Loucy (cell line): Measurements from ENCODE around the gene CCDC194.

Experiments used
- H2AFZ ChIP-seq: fragments of 200-600 bp; sonication (generic); 2 replicates; pipeline ENCODE4 v1.6.0; 2016; ENCODE audit warnings: antibody characterized with exemption, mild to moderate bottlenecking, low read length, moderate library complexity
- H3F3A ChIP-seq: fragments of 200-600 bp; 2 replicates; pipeline ENCODE4 v1.6.0; 2016; ENCODE audit warnings: antibody characterized with exemption, low read depth, mild to moderate bottlenecking
- H3K27me3 ChIP-seq: fragments of 200-600 bp; sonication (generic); 2 replicates; pipeline ENCODE4 v1.6.1; 2014; ENCODE audit warnings: low read length, mild to moderate bottlenecking; ENCODE audit not compliant: insufficient read depth, poor library complexity, severe bottlenecking
- H3K36me3 ChIP-seq: fragments of 200-600 bp; sonication (generic); 2 replicates; pipeline ENCODE4 v1.6.1; 2016; ENCODE audit warnings: low read length; ENCODE audit not compliant: insufficient read depth
- H3K4me1 ChIP-seq: fragments of 200-600 bp; sonication (generic); 2 replicates; pipeline ENCODE4 v1.5.1; 2014; ENCODE audit warnings: low read length, mild to moderate bottlenecking; ENCODE audit not compliant: insufficient read depth, poor library complexity, severe bottlenecking
- H3K4me2 ChIP-seq: fragments of 200-600 bp; sonication (generic); 2 replicates; pipeline ENCODE4 v1.6.0; 2014; ENCODE audit warnings: antibody characterized with exemption, low read length, low read depth, mild to moderate bottlenecking; ENCODE audit not compliant: poor library complexity, severe bottlenecking
- H3K4me3 ChIP-seq: fragments of 200-600 bp; sonication (generic); 2 replicates; pipeline ENCODE4 v1.5.1; 2014; ENCODE audit warnings: low read length, mild to moderate bottlenecking, mixed read lengths; ENCODE audit not compliant: poor library complexity, severe bottlenecking
- H3K79me2 ChIP-seq: fragments of 200-600 bp; sonication (generic); 2 replicates; pipeline ENCODE4 v1.6.1; 2014; ENCODE audit warnings: low read length; ENCODE audit not compliant: insufficient read depth
- H3K9ac ChIP-seq: fragments of 200-600 bp; sonication (generic); 2 replicates; pipeline ENCODE4 v1.6.0; 2014; ENCODE audit warnings: mild to moderate bottlenecking, low read depth, low read length, moderate library complexity; ENCODE audit not compliant: poor library complexity, severe bottlenecking
- H3K9me2 ChIP-seq: fragments of 200-600 bp; sonication (generic); replicated peaks from 2 replicates; pipeline ENCODE4 v1.6.1; 2016; ENCODE audit warnings: low read depth, low read length, mixed read lengths
- H3K9me3 ChIP-seq: fragments of 200-600 bp; sonication (generic); 2 replicates; pipeline ENCODE4 v1.6.1; 2014; ENCODE audit warnings: mild to moderate bottlenecking, antibody characterized with exemption, low read length, low read depth; ENCODE audit not compliant: insufficient read depth
- H4K20me1 ChIP-seq: fragments of 200-600 bp; sonication (generic); 2 replicates; pipeline ENCODE4 v1.6.0; 2014; ENCODE audit warnings: antibody characterized with exemption, low read length, mild to moderate bottlenecking; ENCODE audit not compliant: insufficient read depth, poor library complexity, severe bottlenecking
- EZH2phosphoT487 ChIP-seq: fragments of 200-600 bp; IDR thresholded peaks from 2 replicates; pipeline ENCODE4 v1.6.1; 2018; ENCODE audit warnings: antibody characterized with exemption, mild to moderate bottlenecking, moderate library complexity, borderline replicate concordance
- TF ChIP-seq, protein P1 (sequence below): fragments of 200-600 bp; sonication (generic); conservative IDR thresholded peaks from 2 replicates; pipeline ENCODE4 v1.5.1; 2014; ENCODE audit warnings: mild to moderate bottlenecking, antibody characterized with exemption, low read length

CCDC194 gene

GRCh38 chr19:17419154-17419620 is 25.2 kb upstream of the CCDC194 start:
- no peaks in the 10 kb centered on the region; the same call in 1 of the 2 replicates for H3F3A ChIP-seq
- H4K20me1 ChIP-seq = no peaks in the 10 kb centered on the region
- peak overlapping the region; percentile 80 for H3K4me2 ChIP-seq
- H3K36me3 ChIP-seq = peaks cover 3% of the 10 kb centered on the region; the same call in 1 of the 2 replicates
- H3K27me3 ChIP-seq = no peaks in the 10 kb centered on the region
- H2AFZ ChIP-seq = peak overlapping the region; percentile 87
- H3K9me2 ChIP-seq = no peaks in the 10 kb centered on the region
- H3K4me1 ChIP-seq = peaks cover 16% of the 10 kb centered on the region
- peak overlapping the region; percentile 86 for H3K4me3 ChIP-seq
- TF ChIP-seq, protein P1, sequence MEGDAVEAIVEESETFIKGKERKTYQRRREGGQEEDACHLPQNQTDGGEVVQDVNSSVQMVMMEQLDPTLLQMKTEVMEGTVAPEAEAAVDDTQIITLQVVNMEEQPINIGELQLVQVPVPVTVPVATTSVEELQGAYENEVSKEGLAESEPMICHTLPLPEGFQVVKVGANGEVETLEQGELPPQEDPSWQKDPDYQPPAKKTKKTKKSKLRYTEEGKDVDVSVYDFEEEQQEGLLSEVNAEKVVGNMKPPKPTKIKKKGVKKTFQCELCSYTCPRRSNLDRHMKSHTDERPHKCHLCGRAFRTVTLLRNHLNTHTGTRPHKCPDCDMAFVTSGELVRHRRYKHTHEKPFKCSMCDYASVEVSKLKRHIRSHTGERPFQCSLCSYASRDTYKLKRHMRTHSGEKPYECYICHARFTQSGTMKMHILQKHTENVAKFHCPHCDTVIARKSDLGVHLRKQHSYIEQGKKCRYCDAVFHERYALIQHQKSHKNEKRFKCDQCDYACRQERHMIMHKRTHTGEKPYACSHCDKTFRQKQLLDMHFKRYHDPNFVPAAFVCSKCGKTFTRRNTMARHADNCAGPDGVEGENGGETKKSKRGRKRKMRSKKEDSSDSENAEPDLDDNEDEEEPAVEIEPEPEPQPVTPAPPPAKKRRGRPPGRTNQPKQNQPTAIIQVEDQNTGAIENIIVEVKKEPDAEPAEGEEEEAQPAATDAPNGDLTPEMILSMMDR = no peak
- no peak for TF ChIP-seq EZH2phosphoT487
- peak overlapping the region; percentile 92 for H3K9ac ChIP-seq
- no peaks in the 10 kb centered on the region for H3K9me3 ChIP-seq
- peaks cover 14% of the 10 kb centered on the region for H3K79me2 ChIP-seq

DNA sequence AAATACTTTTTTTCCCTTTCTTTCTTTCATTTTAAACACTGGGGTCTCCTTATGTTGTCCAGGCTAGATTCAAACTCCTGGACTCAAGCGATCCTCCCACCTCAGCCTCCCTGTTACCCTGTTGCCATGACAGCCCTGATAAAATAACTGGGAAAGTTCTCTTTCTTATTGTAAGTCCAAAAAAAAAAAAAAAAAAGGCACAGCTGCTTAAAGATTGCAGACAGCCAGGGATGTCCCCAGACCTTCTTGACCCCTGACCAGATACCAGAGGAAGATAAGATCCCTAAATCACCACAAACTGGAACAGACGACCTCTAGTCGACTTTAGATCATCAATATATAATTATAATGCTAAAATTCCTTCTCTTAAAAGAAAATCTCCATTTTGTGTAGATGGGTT is 24.7 kb upstream of the CCDC194 start:
- Histone ChIP-seq H3K4me3 (peak overlapping the region; percentile 86), H3K9me2 (no peaks in the 10 kb centered on the region), H3K9me3 (no peaks in the 10 kb centered on the region), H4K20me1 (no peaks in the 10 kb centered on the region), H2AFZ (no peak overlapping the region), H3K4me1 (peaks cover 13% of the 10 kb centered on the region), H3K4me2 (peak overlapping the region; percentile 80), H3F3A (no peaks in the 10 kb centered on the region; the same call in 1 of the 2 replicates), H3K27me3 (no peaks in the 10 kb centered on the region), H3K36me3 (peaks cover 4% of the 10 kb centered on the region; the same call in 1 of the 2 replicates), H3K79me2 (peaks cover 14% of the 10 kb centered on the region), H3K9ac (peak overlapping the region; percentile 92)
- TF ChIP-seq EZH2phosphoT487 = no peak

GRCh38 chr19:17415121-17415520 is 21.1 kb upstream of the CCDC194 start:
- Histone ChIP-seq H4K20me1 (peaks cover 6% of the 10 kb centered on the region), H3K4me2 (no peak overlapping the region), H3K9ac (no peak overlapping the region), H3K4me3 (no peak overlapping the region), H3K36me3 (peaks cover 11% of the 10 kb centered on the region; the same call in 1 of the 2 replicates), H3K27me3 (no peaks in the 10 kb centered on the region), H2AFZ (no peak overlapping the region), H3K4me1 (peaks cover 18% of the 10 kb centered on the region), H3F3A (no peaks in the 10 kb centered on the region; the same call in 1 of the 2 replicates), H3K9me3 (no peaks in the 10 kb centered on the region), H3K9me2 (no peaks in the 10 kb centered on the region), H3K79me2 (peaks cover 14% of the 10 kb centered on the region)
- TF ChIP-seq, protein P1 = no peak
- TF ChIP-seq EZH2phosphoT487 = no peak

DNA sequence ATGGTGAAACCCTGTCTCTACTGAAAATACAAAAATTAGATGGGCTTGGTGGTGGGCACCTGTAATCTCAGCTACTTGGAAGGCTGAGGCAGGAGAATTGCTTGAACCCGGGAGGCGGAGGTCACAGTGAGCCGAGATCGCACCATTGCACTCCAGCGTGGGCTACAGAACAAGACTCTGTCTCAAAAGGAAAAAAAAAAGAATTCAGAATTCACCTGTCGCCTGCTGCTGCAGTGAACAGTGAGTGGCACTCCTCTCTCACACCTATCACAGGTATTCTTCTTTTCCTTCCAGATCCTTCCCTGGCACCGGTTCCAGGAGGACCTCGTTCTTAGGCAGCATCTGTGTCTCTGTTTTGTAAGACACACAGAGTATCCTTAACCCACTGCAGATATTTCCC is 20.1 kb upstream of the CCDC194 start:
- no peak for TF ChIP-seq EZH2phosphoT487
- TF ChIP-seq, protein P1 = no peak
- H3K9ac ChIP-seq = no peak overlapping the region
- H3K79me2 ChIP-seq = peaks cover 17% of the 10 kb centered on the region
- H3F3A ChIP-seq = no peaks in the 10 kb centered on the region; the same call in 1 of the 2 replicates
- H3K27me3 ChIP-seq = no peaks in the 10 kb centered on the region
- H4K20me1 ChIP-seq = peaks cover 6% of the 10 kb centered on the region
- no peaks in the 10 kb centered on the region for H3K9me2 ChIP-seq
- H3K9me3 ChIP-seq = no peaks in the 10 kb centered on the region
- H3K4me2 ChIP-seq = no peak overlapping the region
- peaks cover 16% of the 10 kb centered on the region for H3K4me1 ChIP-seq
- no peak overlapping the region for H3K4me3 ChIP-seq
- peaks cover 11% of the 10 kb centered on the region; the same call in 1 of the 2 replicates for H3K36me3 ChIP-seq
- H2AFZ ChIP-seq = no peak overlapping the region
